PC-9 (cell line): ENCODE data around the gene STK24.

Experiments
- CTCF ChIP-seq: fragments of 200-600 bp; sonication (generic); conservative IDR thresholded peaks from 2 replicates; pipeline ENCODE4 v1.6.1; 2017; ENCODE audit warnings: mixed run types, antibody characterized with exemption, mild to moderate bottlenecking, moderate library complexity
- EZH2 ChIP-seq: fragments of 200-600 bp; sonication (generic); IDR thresholded peaks from 2 replicates; pipeline ENCODE4 v1.8.0; 2017; ENCODE audit warnings: antibody characterized with exemption, low read depth

- TF ChIP-seq CTCF = no peak
- no peak for TF ChIP-seq EZH2
These were observed 177.2 kb downstream of the STK24 start for GRCh38 chr13:98399756-98400155.
